Activated CD4-positive, CD25-positive, alpha-beta regulatory T cell treated with anti-CD3 and anti-CD28 coated beads, Interleukin-2, amount 50 U/mL, for 16 hours (primary cell): ENCODE results near the gene HLA-DPA1.
"Not testable (repeated sequence)": the region's sequence is repeated elsewhere in the genome, so short reads cannot be mapped to it uniquely, and the experiment has no call there.

Experiments used
- DNase-seq: peaks from one replicate; pipeline ENCODE4 v3.0.0-alpha.2; 2020; ENCODE audit warnings: low read depth, low spot score

The HLA-DPA1 gene

DNA sequence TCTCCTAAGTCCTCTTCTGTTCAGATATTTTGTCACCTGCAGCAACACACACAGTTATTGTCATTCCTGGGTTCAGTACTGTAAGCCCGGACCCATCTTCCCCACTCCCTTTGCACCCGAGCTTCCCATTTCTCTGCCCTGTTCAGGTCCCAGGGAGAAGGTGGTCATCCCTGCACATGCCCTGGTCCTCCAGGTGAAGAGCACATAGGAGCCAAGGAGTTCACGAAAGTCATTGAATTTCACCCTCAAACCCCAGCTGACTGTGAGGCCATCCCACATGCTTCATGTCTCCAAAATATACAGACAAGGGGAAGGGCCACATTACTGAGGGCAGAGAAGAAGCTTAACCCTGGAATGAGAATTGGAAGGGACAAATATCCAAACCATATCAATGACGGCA is 8.1 kb downstream of the HLA-DPA1 start:
- no peak for DNase-seq

DNA sequence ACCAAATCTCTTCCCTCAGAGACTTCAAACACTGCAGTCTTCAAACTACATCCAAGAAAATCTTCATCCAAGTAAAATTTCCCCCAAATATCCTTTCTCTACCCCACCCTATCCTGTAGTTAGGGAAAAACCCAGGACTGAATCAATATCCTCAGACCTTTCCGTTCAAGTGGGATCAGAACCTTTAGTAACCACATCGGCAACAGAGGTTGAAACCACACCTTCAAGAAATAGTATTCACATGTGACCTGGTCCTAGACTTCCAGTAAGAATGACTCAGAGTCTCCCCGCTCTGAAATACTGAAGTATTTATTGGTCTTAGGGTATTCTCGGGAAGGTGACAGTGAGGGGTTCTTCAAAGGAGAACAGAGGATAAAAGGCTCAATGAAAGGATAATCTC is 8.7 kb downstream of the HLA-DPA1 start:
- DNase-seq, result no peak

DNA sequence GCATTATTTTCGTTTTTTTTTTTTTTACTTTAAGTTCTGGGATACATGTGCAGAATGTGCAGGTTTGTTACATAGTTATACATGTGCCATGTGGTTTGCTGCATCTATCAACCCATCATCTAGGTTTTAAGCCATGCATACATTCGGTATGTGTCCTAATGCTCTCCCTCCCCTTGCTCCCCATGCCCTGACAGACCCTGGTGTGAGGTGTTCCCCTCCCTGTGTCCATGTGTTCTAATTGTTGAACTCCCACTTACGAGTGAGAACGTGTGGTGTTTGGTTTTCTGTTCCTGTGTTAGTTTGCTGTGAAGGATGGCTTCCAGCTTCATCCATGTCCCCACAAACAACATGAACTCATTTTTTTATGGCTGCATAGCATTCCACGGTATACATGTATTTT is 10.0 kb downstream of the HLA-DPA1 start:
- not testable (repeated sequence) for DNase-seq

DNA sequence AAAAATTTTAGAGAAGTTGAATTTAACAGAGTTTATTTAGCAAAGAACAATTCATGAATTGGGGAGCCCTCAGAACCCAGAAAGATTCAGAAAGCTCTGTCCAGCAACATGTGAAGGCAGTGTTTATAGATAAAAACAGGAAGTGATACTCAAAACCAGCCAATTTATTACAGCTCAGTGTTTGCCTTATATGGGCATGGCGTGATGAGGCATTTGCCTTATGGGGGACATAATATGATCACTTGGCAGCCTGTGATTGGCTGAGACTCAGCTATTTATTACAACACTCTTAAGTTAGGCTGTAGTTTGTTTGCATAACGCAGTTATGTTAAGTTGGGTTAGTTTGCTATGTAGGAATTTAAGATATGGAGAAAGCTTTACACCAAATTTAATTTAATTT is 11.5 kb downstream of the HLA-DPA1 start:
- DNase-seq, result no peak

DNA sequence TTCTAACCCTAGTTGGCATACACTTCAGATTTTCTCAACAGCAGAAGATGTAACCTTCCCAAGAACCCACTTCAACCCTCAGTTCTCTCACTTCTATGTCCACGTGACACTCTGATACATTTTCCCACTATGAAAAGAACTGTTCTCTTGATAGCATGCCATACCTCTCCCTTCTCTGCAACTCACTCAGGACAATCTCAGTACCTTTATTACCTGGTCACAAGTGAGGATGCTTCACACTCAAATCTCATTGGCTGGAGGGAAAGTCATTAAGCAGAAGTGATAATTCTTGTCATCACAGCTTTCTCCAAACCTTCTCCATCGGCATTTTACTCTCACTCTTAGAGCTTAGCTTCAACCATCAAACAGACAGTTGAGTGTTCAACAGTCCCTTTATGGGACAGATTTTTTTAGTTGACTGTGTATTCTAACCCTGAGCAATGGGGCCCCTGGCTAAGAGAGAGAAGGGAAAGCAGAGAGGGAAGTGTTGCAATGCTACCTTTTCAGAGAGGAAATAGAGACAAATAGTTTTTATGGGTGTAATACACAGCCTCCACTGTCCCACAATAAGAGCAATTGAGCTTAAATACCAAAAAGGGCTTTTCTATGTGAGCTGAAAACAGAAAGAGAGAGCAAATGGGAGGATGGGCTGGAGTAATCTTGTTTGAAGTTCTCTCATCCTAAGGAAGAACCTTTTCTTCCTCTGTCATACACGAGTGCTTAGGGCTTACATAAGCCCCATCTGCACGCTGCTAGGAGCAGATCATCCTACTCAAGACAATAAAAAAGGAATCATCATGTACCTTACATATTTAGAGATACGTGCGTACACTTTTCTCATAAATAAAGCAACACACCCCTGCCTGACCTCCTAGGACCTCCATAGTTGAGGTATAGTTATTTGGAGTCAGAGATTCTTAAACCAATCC is 16.0 kb downstream of the HLA-DPA1 start:
- DNase-seq, result no peak

DNA sequence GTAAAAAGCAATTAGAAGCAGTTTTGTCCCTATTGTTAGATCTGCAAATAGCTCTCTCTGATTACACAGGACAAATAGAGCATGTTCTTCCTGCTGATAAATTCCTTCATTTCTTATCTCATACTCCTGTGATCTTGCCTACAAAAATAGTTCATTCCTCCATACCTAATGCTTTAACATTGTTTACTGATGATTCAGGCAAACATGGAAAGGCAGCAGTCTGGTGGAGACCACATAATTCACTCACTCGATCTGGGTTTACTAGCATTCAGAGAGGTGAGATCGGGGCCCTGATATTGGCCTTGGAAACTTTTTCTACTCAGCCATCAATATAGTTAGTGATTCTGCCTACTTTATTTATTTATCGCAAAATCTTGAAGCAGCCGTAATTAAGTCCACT is 20.2 kb downstream of the HLA-DPA1 start:
- no peak for DNase-seq

DNA sequence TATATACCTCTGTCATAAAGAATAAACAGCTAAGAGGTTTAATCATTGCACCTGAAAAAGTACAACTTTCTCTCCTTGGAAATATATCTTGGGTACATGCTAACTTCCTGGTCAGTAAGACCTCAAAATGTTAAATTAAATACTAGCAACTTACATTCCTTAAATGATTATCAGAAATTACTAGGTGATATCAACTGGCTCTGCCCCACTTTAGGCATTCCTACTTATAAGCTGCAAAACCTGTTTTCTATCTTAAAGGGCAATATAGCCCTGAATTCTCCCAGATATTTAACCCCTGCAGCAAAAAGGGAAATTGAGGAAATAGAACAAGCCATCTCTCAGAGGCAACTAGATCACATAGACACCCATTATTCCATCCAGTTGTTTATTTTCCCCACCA is 20.8 kb downstream of the HLA-DPA1 start:
- DNase-seq, result no peak

DNA sequence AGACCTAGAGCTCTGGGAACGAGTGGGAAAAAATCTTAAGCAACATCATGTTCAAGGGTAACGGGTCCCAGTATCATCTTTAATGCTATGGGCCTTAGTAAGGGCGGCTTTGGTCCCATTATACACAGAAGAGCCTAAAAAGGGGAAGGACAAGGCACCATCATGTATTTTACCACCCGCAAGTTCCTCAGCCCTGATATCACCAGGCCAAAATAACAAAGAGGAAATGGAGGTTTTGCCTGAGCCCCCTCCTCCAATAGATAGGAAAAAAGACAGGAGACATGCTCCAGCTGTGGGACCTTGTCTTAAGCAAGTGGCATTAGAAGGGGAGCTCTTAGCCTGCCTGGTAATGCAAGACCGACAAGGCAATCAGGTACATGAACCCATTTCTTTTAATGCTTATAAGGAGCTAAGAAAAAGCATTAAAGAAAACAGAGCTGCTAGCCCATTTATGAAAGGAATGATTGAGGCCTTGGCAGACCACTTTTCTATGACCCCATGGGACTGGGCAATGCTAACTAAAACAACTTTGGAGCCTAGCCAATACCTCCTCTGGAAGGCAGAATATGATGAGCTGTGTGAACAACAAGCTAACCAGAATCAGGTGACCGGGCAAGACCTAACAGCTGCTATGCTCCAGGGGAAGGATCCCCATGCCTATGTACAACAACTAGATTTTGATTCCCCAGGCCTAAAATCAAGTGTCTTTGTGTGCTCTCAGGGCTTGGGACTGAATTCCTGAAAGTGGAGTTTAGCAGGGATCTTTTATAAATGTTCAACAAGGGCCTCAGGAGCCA is 23.2 kb downstream of the HLA-DPA1 start:
- no peak for DNase-seq

DNA sequence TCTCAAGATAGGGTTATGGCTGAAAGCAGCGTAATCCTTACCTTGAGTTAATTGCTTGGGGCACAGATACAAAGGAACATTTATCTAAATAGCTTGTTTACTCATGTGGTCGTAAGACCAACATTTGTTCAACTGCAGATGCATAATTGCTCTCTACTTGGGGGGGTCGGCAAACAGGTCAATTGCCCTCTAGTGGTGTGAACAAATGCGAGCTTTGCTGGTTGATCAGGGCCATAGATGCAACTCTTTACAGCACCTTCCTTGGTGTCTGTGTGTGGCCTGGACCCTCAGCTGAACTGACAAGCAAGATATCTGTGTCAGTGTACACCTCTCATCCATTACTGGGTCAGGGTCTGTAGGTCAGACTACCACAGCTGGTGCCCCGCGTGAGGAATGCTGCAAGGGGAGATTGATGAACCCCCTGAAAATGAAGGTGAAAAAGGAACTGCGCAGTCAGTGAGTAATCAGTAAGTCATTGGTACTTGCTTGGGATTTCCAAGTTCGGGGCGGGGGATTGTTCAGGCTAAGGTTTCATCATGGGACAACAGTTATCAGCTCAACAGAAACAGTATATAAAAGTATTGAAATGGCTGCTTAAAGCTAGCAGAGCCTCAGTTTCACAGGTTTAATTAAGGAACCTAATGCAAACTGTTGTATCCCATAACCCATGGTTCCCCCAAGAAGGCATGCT is 24.0 kb downstream of the HLA-DPA1 start:
- DNase-seq, result no peak

DNA sequence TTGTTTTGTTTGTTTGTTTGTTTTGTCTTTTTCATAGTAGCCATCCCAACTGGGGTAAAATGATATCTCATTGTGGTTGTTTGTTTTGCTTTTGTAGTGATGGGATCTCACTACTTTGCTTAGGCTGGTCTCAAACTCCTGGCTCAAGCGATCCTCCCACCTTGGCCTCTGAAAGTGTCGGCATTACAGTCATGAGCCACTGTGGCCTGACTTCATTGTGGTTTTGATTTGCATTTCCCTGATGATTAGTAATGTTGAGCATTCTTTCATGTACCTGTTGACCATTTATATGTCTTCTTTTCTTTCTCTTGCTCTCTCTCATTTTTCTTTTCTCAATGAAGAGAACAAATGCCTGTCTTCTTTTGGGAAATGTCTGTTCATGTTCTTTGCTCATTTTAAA is 33.3 kb downstream of the HLA-DPA1 start:
- no peak for DNase-seq

DNA sequence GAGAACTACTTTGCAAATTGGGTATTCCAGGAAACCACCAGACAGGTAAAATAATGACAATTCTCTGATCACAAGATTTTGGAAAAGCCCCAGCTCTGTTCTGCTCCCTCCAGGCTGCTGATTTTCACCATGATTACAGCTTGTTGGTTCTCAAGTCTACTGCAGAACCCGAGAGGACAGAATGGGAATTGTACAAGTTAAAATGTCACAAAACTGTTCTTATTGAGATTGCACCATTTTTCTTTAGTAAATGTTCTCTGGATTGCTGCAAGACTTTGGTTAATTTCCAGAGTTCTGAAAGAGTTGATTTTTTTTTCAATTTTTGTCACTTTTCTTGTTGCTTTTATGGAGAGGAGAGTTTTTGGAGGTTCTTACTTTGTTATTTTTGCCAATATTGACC is 36.9 kb downstream of the HLA-DPA1 start:
- no peak for DNase-seq

DNA sequence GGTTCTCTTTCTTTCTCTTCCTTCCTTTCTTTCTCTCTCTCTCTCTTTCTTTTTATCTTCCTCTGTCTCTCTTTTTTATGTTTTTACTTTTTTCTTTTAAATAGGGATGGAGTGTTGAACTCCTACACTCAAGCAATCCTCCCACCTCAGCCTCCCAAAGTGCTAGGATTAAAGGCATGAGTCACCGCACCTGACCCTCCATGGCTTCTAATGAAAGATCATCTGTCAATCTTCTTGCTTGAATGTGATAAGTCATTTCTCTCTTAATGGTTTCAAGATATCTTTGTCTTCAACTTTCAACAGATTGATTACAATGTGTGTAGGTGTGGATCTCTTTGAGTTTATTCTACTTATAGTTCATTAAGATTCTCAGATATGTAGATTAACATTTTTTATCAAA is 38.9 kb downstream of the HLA-DPA1 start:
- no peak for DNase-seq

DNA sequence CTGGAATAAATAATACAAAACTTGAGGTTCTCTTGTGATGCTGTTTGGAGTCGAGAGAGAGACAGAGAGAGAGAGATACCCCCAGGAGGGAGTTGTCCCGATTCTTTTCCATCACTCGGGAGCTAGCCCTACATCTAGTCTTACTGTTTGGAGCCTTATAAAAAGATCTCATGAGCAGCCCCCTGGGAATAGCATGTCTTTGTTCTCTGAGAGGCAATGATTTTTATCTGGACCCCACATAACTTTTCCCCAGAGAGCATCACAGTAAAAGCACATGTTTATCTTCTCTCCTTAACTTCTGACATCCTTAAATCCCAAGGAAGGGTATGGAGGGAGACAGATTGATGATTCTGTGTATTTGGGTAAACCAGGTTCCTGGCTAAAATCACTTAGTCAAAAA is 43.2 kb downstream of the HLA-DPA1 start:
- no peak for DNase-seq

DNA sequence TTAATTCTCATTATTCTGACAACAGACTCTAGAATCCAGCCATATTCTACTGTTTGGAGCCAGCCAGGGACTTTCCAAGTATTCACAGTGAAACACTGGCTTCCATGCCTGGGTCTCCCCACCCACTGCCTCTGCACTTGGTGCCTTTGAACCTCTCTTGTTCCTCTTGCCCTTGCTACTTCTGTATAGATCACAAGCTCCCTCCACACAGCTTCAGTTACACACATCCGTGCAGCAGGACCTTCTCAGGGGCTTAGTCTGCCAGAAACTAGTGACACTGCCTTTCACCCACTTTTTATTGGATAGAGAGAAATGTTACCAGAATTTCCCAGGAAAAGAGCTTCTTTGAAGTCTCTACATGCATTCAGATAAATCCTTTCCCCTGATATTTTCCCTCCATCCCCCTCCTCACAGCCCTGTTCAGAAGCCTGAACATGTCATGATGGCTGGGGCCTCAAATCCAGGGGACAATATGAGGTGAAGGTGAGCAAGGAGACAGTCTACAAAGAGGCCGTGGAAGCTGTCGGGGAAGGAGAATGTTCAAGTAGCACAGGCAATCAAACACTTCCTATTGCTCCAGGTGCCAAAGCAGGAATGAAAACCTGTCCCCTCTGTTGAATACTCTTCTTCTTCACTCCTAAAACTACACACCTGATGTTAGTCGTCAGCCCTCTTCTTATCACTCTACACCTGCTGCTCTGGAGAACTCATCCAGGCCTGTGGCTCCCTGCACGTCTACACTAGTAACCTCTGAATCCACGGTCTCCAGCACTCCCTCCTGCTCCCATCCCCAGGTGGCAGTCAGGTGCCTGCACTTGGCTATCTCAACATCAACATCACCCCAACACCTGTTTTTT is 43.9 kb downstream of the HLA-DPA1 start:
- DNase-seq, result no peak

DNA sequence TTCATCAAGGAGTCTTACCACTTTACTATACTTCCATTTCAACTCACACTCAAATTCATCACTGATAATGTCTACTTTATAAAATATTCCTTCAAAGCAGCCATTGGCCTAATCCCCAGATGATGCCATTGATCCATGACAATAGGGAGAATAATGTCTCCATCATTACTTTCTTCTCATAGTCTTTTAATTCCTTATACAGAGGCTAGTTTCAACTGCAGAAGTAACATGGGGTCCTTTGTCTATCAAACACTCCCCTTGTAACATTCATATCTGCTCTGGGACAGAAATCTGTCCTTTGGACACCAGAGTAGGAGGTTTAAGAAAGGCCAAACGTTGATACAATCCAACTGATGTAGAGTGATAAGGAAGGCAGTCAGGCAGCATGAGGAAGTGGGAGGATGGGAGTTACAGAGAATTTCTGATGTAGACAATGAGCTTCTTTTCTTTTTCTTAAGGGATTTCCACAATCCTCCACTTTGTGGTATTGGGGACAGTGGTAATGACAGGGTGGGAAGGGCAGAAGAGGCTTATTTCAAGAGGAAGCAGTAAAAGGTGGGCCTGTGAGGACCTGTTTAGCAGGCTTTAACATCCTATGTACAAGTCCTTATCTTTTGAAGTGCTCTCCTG is 45.1 kb downstream of the HLA-DPA1 start:
- DNase-seq, result no peak

DNA sequence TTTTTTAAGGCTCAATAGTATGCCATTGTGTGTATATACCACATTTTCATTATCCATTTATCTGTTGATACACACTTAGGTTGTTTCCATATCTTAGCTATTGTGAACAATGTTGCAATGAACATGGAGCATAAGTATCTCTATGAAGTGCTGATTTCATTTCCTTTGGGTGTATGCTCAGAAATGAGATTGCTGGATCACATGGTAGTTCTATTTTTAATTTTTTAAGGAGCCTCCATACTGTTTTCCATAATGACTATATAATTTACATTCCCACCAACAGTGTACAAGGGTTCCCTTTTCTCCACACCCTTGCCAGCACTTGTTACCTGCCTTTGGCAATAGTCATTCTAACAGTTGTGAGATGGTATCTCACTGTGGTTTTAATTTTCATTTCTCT is 48.9 kb downstream of the HLA-DPA1 start:
- no peak for DNase-seq

DNA sequence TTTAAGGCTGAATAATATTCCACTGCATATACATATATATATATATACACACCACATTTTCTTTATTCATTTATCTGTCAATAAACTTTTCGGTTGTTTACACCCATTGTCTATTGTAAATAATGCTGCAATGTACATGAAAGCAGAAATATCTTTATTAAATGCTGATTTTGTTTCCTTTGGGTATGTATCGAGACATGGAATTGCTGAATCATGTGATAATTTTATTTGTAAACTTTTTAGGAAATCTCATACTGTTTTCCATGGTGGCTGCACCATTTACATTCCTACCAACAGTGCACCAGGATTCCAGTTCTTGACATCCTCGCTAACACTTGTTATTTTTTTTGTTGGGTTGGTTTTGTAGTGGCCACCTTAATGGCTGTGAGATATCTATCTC is 49.9 kb downstream of the HLA-DPA1 start:
- DNase-seq, result no peak

DNA sequence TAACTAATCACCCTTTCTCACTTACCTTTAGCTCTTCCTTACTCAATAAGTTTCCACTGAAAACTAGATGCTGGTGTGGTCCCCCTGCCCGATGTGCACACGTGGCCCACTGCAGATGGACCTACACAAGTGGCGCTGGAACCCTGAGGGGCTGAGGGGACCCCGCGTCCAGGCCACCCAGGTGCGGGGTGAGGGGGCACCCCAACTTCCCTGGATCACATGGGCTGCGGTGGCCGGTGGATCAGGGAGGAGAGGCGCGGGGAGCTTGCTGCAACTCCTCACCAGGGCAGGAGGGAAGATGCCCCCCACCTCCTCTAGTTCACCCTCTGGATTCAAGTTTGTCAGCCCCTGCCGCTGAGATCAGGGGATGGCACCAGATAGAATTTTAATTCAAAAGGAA is 51.5 kb downstream of the HLA-DPA1 start:
- DNase-seq, result no peak

DNA sequence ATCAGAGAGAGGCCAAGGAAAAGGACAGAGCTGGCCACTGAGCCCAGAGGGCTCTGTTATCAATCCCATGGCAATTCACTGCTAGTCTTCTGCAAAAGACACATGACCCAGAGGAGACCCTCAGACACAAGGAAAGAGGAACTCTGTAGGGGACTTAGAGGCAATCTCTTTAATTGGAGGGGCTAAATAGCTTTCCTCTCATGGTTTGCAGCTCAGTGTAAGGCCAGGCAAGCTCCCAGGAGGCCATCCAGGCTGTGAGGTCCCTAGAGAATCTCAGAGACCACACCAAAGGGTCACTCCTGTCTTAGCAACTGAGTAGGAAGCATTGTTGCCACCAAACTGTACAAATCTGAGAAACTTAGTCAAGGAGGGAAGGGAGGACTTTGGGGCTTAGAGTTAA is 54.1 kb downstream of the HLA-DPA1 start:
- no peak for DNase-seq

DNA sequence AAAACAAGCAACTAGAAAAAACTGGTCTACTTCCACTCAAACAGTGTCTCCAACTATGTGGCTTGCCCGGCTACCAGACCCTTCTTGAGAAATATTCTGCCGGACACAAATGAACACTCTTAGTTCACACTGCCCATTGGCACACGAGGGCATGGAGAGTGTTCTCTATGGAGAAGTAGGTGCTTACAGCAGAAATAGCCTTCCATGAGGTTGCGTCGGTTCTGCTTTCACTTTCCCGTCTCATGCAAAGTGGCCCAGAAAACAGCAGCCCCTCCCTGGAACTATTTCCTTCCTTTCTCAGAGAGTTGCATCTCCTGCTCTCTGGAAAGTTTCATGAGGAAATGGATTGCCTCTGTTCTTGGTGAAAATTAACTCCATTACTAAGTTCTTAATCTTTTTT is 54.5 kb downstream of the HLA-DPA1 start:
- no peak for DNase-seq

DNA sequence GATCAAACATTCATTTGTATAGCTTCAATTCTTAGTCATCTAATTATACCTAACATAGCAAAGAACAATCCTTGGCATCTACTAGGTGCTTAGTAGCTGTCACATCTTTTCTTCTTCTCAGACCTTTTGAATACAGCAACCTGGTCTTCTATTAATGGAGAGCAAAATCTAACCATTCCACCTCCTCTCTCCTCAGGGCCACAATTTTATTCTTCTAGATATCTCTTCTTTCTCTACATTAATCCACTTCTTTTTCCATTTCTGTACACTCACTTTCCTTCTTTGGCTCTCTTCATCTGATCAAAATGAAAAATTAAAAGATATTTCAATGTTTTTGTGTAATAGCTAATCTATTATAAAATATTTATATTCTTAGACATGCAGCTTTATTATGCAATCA is 55.0 kb downstream of the HLA-DPA1 start:
- DNase-seq, result no peak
